ENCODE data around the gene UBA5.

DNA sequence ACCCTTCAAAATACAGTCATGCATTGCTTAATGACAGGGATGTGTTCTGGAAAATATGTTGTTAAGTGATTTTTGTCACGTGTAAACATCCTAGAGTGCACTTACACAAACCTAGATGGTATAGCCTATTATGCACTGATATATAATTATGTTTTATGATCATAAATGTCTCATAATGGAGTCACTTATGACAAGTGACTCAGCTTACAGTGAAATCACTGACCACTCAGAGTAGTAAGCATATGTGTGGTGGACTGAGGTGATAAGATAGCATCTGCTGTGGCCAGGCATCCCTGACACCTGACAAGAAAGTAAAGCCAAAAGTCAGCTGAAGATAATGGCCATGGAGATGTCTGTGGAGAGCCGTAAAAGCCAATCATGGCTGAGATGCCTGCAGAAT lies 5.9 kb upstream of the UBA5 start:
- TF ChIP-seq, protein P1, sequence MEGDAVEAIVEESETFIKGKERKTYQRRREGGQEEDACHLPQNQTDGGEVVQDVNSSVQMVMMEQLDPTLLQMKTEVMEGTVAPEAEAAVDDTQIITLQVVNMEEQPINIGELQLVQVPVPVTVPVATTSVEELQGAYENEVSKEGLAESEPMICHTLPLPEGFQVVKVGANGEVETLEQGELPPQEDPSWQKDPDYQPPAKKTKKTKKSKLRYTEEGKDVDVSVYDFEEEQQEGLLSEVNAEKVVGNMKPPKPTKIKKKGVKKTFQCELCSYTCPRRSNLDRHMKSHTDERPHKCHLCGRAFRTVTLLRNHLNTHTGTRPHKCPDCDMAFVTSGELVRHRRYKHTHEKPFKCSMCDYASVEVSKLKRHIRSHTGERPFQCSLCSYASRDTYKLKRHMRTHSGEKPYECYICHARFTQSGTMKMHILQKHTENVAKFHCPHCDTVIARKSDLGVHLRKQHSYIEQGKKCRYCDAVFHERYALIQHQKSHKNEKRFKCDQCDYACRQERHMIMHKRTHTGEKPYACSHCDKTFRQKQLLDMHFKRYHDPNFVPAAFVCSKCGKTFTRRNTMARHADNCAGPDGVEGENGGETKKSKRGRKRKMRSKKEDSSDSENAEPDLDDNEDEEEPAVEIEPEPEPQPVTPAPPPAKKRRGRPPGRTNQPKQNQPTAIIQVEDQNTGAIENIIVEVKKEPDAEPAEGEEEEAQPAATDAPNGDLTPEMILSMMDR (IDR thresholded peaks at IDR 0.05) = no peak
- no peak for TF ChIP-seq EP300 (IDR thresholded peaks at IDR 0.05)

All from upper lobe of left lung (tissue), 4 donors.